ENCODE measurements around the gene F10. TPM values are rescaled to one million over a fixed set of nuclear protein-coding genes. Genes with fewer than 3 reads are reported as not detected.

The F10 gene
- total and polyA plus RNA-seq, 9 of the 15 experiments (the other 6 are each of a cell fraction or from before 2014, with no cell fraction given): 0.04 to 0.09 (median 0.07) TPM; not detected in 5

- no peaks in the 10 kb centered on the region for H3K9me1 ChIP-seq (ENCODE audit: control insufficient read depth, insufficient read depth, low read length)
- no peak for DNase-seq (ENCODE audit: extremely low read depth in 1 of 4, low spot score in 3 of 4)
- no peak overlapping the region for H3K4me3 ChIP-seq
- CTCF ChIA-PET (ENCODE audit: low intra/inter-chr PET ratio): no interaction called here
- H3K27ac ChIP-seq (ENCODE audit: extremely low read depth, low read depth, low read length): no peak overlapping the region
- FAIRE-seq: no peak
- WGBS (ENCODE audit: insufficient coverage, low coverage, missing lambda C conversion rate): 29% methylated on average over 11 of the region's 13 CpGs
- H3K4me1 ChIP-seq (replicated peaks in 1 of 2; ENCODE audit: control insufficient read depth in 2 of 2, insufficient read depth in 2 of 2, low read length in 2 of 2): peaks cover 4 to 29% of the 10 kb centered on the region in 2 experiments; a peak in 4 of 5 replicates
- no peak for TF ChIP-seq TAF9B (IDR thresholded peaks at IDR 0.05; ENCODE audit: partially characterized antibody)
- TF ChIP-seq GTF2A2 (tag; IDR thresholded peaks at IDR 0.05): no peak
- no peak for TF ChIP-seq ZNF445 (CRISPR knock-in tag; IDR thresholded peaks at IDR 0.05; ENCODE audit: low read depth)
- TF ChIP-seq NRF1 (conservative IDR thresholded peaks at IDR 0.05 in 1 of 2, IDR thresholded peaks at IDR 0.05 in 1 of 2): no peak
- no peak for TF ChIP-seq LARP7 (IDR thresholded peaks at IDR 0.05)
- no peak for TF ChIP-seq RFX5 (IDR thresholded peaks at IDR 0.05; ENCODE audit: low read depth, low read length)
- no peak for TF ChIP-seq SMC3 (conservative IDR thresholded peaks at IDR 0.05; ENCODE audit: insufficient read depth, low read depth, low read length)
- no peak for TF ChIP-seq RBM39 (optimal IDR thresholded peaks at IDR 0.05; ENCODE audit: low read depth, low read length)
- TF ChIP-seq ZNF583 (CRISPR knock-in tag; IDR thresholded peaks at IDR 0.05): no peak
- TF ChIP-seq PREB (CRISPR knock-in tag; IDR thresholded peaks at IDR 0.05): no peak
- TF ChIP-seq SMAD1 (IDR thresholded peaks at IDR 0.05; ENCODE audit: low read depth, low read length, partially characterized antibody): no peak
- no peak for TF ChIP-seq NFYB (IDR thresholded peaks at IDR 0.05; ENCODE audit: extremely low read depth, insufficient read length)
- no peak for TF ChIP-seq GTF2E2 (tag; IDR thresholded peaks at IDR 0.05)
- no peak for TF ChIP-seq IRF2 (CRISPR knock-in tag; IDR thresholded peaks at IDR 0.05)
- no peak for TF ChIP-seq CREB3L1 (IDR thresholded peaks at IDR 0.05; ENCODE audit: borderline replicate concordance, low read depth)
- no peak for TF ChIP-seq ZBTB9 (CRISPR knock-in tag; IDR thresholded peaks at IDR 0.05)
- TF ChIP-seq CBFB (CRISPR knock-in tag; IDR thresholded peaks at IDR 0.05): no peak
- no peaks in the 10 kb centered on the region for H3K9me3 ChIP-seq (replicated peaks; ENCODE audit: control insufficient read depth, insufficient read depth, low read depth, low read length)
- peaks cover 17 to 39% of the 10 kb centered on the region in 2 experiments; a peak in 4 of 5 replicates for H3K27me3 ChIP-seq (ENCODE audit: control insufficient read depth in 2 of 2, insufficient read depth in 2 of 2, low read length in 2 of 2)
- no TSS peak for BruUV-seq (replicated peaks)
- POLR2A ChIA-PET: no interaction called here
- no peak overlapping the region for H3K9ac ChIP-seq (ENCODE audit: insufficient read depth in 1 of 2, low read depth in 2 of 2, low read length in 2 of 2)
- intact Hi-C loops (cut with micrococcal nuclease): no loop called here
- no peak overlapping the region for H2AFZ ChIP-seq (ENCODE audit: low read depth, low read length)
- H3K79me2 ChIP-seq (ENCODE audit: control insufficient read depth, insufficient read depth, low read length): no peaks in the 10 kb centered on the region
- in situ Hi-C loops (cut with MboI): no loop called here
- H3K4me2 ChIP-seq (ENCODE audit: insufficient read depth, low read length): no peak overlapping the region
- H4K20me1 ChIP-seq (replicated peaks; ENCODE audit: control insufficient read depth, insufficient read depth, low read length): no peaks in the 10 kb centered on the region
- no peak for ATAC-seq
- no peaks in the 10 kb centered on the region for H3K36me3 ChIP-seq (ENCODE audit: control insufficient read depth, insufficient read depth, low read length)
Measured at GRCh38 chr13:113148407-113148806, 25.8 kb downstream of the F10 start.

Measured in K562 (cell line).